Measurements from ENCODE around the gene DOCK2.

- TF ChIP-seq CTCF (IDR thresholded peaks at IDR 0.05; ENCODE audit: extremely low read depth in 1 of 2, insufficient read depth in 1 of 2, low read depth in 1 of 2, low read length in 2 of 2), result no peak
- TF ChIP-seq POLR2A (IDR thresholded peaks at IDR 0.05; ENCODE audit: low read depth, low read length), result no peak
- TF ChIP-seq MYC (IDR thresholded peaks at IDR 0.05; ENCODE audit: low read depth, low read length), result no peak
- TF ChIP-seq GATA2 (IDR thresholded peaks at IDR 0.05; ENCODE audit: insufficient read depth, insufficient read length, low read depth, low read length), result no peak
- TF ChIP-seq EZH2 (IDR thresholded peaks at IDR 0.05; ENCODE audit: borderline replicate concordance, low read depth, low read length, severe bottlenecking), result no peak
- TF ChIP-seq POLR2AphosphoS5 (IDR thresholded peaks at IDR 0.05; ENCODE audit: insufficient read depth, low read depth, low read length), result no peak
- TF ChIP-seq MAX (IDR thresholded peaks at IDR 0.05; ENCODE audit: insufficient read depth, insufficient read length), result no peak
Observed at GRCh38 chr5:169840405-169840804, 203.3 kb downstream of the DOCK2 start.
